GM23248 (cell line): ENCODE measurements around the gene ADAM15. TPM values are rescaled to one million over a fixed set of nuclear protein-coding genes. Genes with fewer than 3 reads are reported as not detected.

Experiments used
- DNase-seq: peaks from one replicate; pipeline ENCODE4 v3.0.0-alpha.2; 2015
- H2AFZ ChIP-seq: fragments of 200-600 bp; sonication (generic); 2 replicates; pipeline ENCODE4 v1.6.1; 2016; ENCODE audit warnings: antibody characterized with exemption
- H3F3A ChIP-seq: fragments of 200-600 bp; sonication (generic); 2 replicates; pipeline ENCODE4 v1.6.1; 2016; ENCODE audit warnings: mild to moderate bottlenecking, antibody characterized with exemption, mixed run types; ENCODE audit not compliant: insufficient read depth
- H3K27ac ChIP-seq: fragments of 200-600 bp; sonication (generic); 2 replicates; pipeline ENCODE4 v1.5.1; 2016; ENCODE audit warnings: mild to moderate bottlenecking
- H3K27me3 ChIP-seq: fragments of 200-600 bp; sonication (generic); replicated peaks from 2 replicates; pipeline ENCODE4 v1.6.1; 2016; ENCODE audit warnings: mild to moderate bottlenecking; ENCODE audit not compliant: insufficient read depth
- H3K36me3 ChIP-seq: fragments of 200-600 bp; sonication (generic); 2 replicates; pipeline ENCODE4 v1.6.1; 2016; ENCODE audit warnings: low read depth, mild to moderate bottlenecking
- H3K4me1 ChIP-seq: fragments of 200-600 bp; sonication (generic); 2 replicates; pipeline ENCODE4 v1.6.1; 2016; ENCODE audit warnings: mild to moderate bottlenecking; ENCODE audit not compliant: insufficient read depth
- H3K4me2 ChIP-seq: fragments of 200-600 bp; sonication (generic); one replicate; pipeline ENCODE4 v1.6.1; 2016; ENCODE audit warnings: mild to moderate bottlenecking; ENCODE audit not compliant: unreplicated experiment
- H3K4me3 ChIP-seq: fragments of 200-600 bp; sonication (generic); 2 replicates; pipeline ENCODE4 v1.5.1; 2016; ENCODE audit warnings: mild to moderate bottlenecking
- H3K79me2 ChIP-seq: fragments of 200-600 bp; sonication (generic); 2 replicates; pipeline ENCODE4 v1.6.1; 2016; ENCODE audit warnings: mild to moderate bottlenecking; ENCODE audit not compliant: insufficient read depth
- H3K9ac ChIP-seq: fragments of 200-600 bp; sonication (generic); 2 replicates; pipeline ENCODE4 v1.6.1; 2016; ENCODE audit warnings: mild to moderate bottlenecking
- H3K9me2 ChIP-seq: fragments of 200-600 bp; sonication (generic); 2 replicates; pipeline ENCODE4 v1.6.1; 2016; ENCODE audit warnings: mixed run types, mild to moderate bottlenecking, moderate library complexity; ENCODE audit not compliant: insufficient read depth
- H3K9me3 ChIP-seq: fragments of 200-600 bp; sonication (generic); one replicate; pipeline ENCODE4 v1.6.1; 2017; ENCODE audit warnings: low read depth
- H4K20me1 ChIP-seq: fragments of 200-600 bp; sonication (generic); 2 replicates; pipeline ENCODE4 v1.6.0; 2016; ENCODE audit not compliant: insufficient read depth
- EZH2 ChIP-seq: fragments of 200-600 bp; sonication (generic); IDR thresholded peaks from 2 replicates; pipeline ENCODE4 v1.6.1; 2018; ENCODE audit warnings: antibody characterized with exemption, mild to moderate bottlenecking; ENCODE audit not compliant: insufficient read depth, poor library complexity, severe bottlenecking
- EZH2phosphoT487 ChIP-seq: fragments of 200-600 bp; sonication (generic); IDR thresholded peaks from 2 replicates; pipeline ENCODE4 v1.6.1; 2018; ENCODE audit warnings: antibody characterized with exemption, moderate library complexity, mild to moderate bottlenecking, low read depth; ENCODE audit not compliant: insufficient read depth
- WGBS, 2 experiments: methylation state at CpG; one replicate each; pipeline ENCODE4 v1.1.6; 2015 to 2017; ENCODE audit warnings: low lambda C conversion rate in 2 of 2, low coverage in 1 of 2; ENCODE audit errors: missing lambda C conversion rate in 2 of 2; 5-methylcytosine and 5-hydroxymethylcytosine counted together
- in situ Hi-C: fragments of 300-500 bp; cut with MboI; formaldehyde crosslinking; loops from 2 replicates; pipeline ENCODE4 v1.15.0; 2020
- polyA plus RNA-seq: library from polyadenylated mRNA; unstranded; fragments of >200 nt; fragmentation: Nextera tagmentation; extraction: Ambion mirVana; gene quantifications from 2 replicates; pipeline ENCODE4 v1.2.1, GENCODE V29; 2016
- total RNA-seq: library from RNA; depleted of rRNA; stranded (reverse); fragments of >200 nt; shearing (Covaris generic); gene quantifications from 2 replicates; pipeline ENCODE4 v1.2.3, GENCODE V29; 2014

Gene ADAM15
- total and polyA plus RNA-seq, 2 experiments from 2014 or later, result 73.0 to 85.6 TPM

DNA sequence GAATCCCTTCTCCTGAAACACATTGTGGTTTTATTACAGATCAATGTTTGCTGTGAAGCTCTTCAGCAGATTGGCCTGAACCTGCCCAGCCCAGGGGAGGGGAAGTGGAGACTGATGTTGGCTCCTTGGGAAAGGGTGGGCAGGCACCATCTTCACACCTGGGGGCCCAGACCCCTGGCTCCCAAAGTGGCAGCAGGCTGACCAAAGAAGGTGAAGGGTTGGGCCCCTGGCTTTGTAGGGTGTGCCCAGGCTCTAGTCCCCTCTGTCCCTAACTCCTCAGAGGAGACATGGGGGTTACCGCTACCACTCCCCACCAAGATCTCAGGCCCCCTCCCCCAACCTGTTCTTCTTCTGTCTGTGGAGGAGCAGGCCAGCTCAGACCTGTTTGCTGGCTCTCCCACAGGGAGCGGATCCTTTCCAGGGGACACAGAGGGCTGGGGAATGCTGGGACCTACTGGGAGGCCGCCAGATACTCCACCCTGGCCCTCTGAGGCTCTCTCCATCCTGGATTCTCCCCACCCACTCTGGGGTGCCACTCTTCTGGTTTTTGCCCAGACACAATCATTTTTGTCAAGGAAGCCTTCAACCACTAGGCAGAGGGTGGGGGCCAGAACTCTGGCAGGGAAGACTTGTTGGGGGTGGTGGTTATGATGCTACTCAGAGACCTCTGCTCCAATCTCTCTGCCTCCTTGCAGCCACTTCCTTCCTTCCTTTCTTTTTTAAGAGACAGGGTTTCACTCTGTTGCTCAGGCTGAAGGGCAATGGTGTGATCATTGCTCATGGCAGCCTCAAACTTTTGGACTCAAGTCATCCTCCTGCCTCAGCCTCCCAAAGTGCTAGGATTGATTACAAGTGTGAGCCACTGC, 22.5 kb downstream of the ADAM15 start:
- Histone ChIP-seq H3F3A (no peaks in the 10 kb centered on the region; the same call in 1 of the 2 replicates), H3K4me2 (no peak overlapping the region), H2AFZ (no peak overlapping the region), H3K9me3 (no peaks in the 10 kb centered on the region), H3K4me1 (0 out of 2 replicates have a peak, but pooled peaks cover 4% of the 10 kb centered on the region), H3K9ac (no peak overlapping the region), H3K36me3 (no peaks in the 10 kb centered on the region), H3K79me2 (no peaks in the 10 kb centered on the region), H4K20me1 (no peaks in the 10 kb centered on the region), H3K9me2 (no peaks in the 10 kb centered on the region), H3K27ac (no peak overlapping the region), H3K4me3 (no peak overlapping the region), H3K27me3 (no peaks in the 10 kb centered on the region)
- in situ Hi-C loops, result no loop called here
- WGBS, 2 experiments, result 67 to 87% methylated on average over 2 to 3 of the region's 3 CpGs
- TF ChIP-seq EZH2, result no peak
- TF ChIP-seq EZH2phosphoT487, result no peak
- no peak for DNase-seq

DNA sequence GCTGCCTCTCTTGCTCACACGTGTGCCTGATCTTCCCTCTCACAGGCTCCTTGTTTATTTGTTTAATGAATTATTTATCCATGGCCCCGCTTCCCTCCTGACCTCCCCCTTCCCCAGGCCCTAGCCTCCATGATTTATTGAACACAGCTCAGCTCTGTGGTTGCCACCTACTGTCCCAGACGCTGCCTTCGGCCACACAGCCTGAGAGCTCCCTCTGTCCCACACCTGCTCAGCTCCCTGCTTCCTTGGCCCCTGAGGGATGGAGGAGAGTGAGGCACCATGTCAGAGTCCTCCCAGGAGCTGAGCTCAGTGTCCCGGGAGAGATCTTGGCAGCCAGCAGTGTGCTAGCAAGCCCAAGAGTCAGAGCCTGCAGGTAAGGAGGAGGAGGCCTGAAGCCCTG, 24.4 kb downstream of the ADAM15 start:
- Histone ChIP-seq H3K9ac (no peak overlapping the region), H3K9me2 (no peaks in the 10 kb centered on the region), H3K4me1 (peaks cover 7% of the 10 kb centered on the region; the same call in 1 of the 2 replicates), H3K27me3 (peaks cover 14% of the 10 kb centered on the region), H2AFZ (no peak overlapping the region), H3K79me2 (no peaks in the 10 kb centered on the region), H3K27ac (no peak overlapping the region), H4K20me1 (no peaks in the 10 kb centered on the region), H3K4me2 (no peak overlapping the region), H3K36me3 (no peaks in the 10 kb centered on the region), H3F3A (no peaks in the 10 kb centered on the region; the same call in 1 of the 2 replicates), H3K4me3 (no peak overlapping the region), H3K9me3 (no peaks in the 10 kb centered on the region)
- in situ Hi-C loops, result no loop called here
- no peak for DNase-seq
- 46 to 54% methylated on average over 5 of the region's 5 CpGs for WGBS, 2 experiments
- TF ChIP-seq EZH2 (no peak), EZH2phosphoT487 (no peak)

DNA sequence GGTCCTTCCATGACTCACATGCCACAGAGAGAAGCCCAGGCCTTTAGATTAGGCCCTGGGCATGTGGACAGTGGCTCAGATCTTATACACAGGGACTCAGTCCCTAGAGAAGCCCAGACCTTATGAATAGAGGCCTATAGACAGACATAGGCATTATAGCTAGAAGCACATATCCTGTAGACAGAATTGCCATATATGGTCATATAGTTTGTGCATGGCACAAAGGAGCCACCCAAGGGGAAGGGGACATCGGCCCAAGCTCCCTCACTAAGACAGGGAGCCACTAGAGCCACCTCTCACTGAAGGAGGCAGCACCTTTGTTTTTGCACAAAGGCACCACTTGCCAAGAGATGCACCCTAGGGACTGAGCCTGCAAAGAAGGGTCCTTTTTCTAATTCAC, 25.3 kb downstream of the ADAM15 start:
- Histone ChIP-seq H3K79me2 (no peaks in the 10 kb centered on the region), H2AFZ (no peak overlapping the region), H3K9me2 (no peaks in the 10 kb centered on the region), H3K9me3 (no peaks in the 10 kb centered on the region), H3K36me3 (no peaks in the 10 kb centered on the region), H3K4me1 (peaks cover 5% of the 10 kb centered on the region; the same call in 1 of the 2 replicates), H4K20me1 (no peaks in the 10 kb centered on the region), H3K4me2 (no peak overlapping the region), H3K9ac (no peak overlapping the region), H3K27ac (no peak overlapping the region), H3K27me3 (peaks cover 22% of the 10 kb centered on the region), H3F3A (peaks cover 4% of the 10 kb centered on the region), H3K4me3 (no peak overlapping the region)
- in situ Hi-C loops, result no loop called here
- DNase-seq, result no peak
- TF ChIP-seq EZH2 (no peak), EZH2phosphoT487 (no peak)
- WGBS, 2 experiments, result 33 to 53% methylated on average over 1 of the region's 1 CpG

DNA sequence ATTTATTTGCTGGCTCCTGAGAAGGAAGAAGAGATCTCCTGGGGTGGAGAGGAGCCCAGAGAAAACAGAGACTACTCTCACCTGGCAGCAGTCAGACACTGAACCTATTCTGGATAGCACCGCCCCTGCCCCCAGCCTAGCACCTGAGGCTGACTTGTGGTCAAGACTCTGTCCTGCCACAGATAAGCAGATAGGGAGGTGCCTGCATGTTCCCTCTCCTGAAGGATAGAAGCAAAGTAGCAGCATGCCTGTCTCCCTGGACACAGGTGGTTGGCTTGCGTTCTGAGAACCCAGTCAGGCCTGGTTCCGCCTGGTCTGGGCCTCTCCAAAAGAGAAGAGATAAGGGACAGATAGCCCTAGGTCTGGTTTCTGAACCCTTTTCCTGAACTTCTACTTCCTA, 26.2 kb downstream of the ADAM15 start:
- in situ Hi-C loops, result no loop called here
- H3K9me3 ChIP-seq, result no peaks in the 10 kb centered on the region
- no peak overlapping the region for H3K27ac ChIP-seq
- 94% methylated on average over 3 of the region's 3 CpGs for WGBS, 2 experiments
- no peaks in the 10 kb centered on the region for H4K20me1 ChIP-seq
- peaks cover 5% of the 10 kb centered on the region; the same call in 1 of the 2 replicates for H3K4me1 ChIP-seq
- no peak for TF ChIP-seq EZH2
- no peak for TF ChIP-seq EZH2phosphoT487
- no peak overlapping the region for H2AFZ ChIP-seq
- peaks cover 32% of the 10 kb centered on the region for H3K27me3 ChIP-seq
- H3K36me3 ChIP-seq, result no peaks in the 10 kb centered on the region
- no peak for DNase-seq
- H3K4me2 ChIP-seq, result no peak overlapping the region
- no peak overlapping the region for H3K9ac ChIP-seq
- peaks cover 7% of the 10 kb centered on the region for H3F3A ChIP-seq
- H3K9me2 ChIP-seq, result no peaks in the 10 kb centered on the region
- H3K79me2 ChIP-seq, result no peaks in the 10 kb centered on the region
- H3K4me3 ChIP-seq, result no peak overlapping the region
